Measurements from ENCODE around the gene FHOD3.

DNA sequence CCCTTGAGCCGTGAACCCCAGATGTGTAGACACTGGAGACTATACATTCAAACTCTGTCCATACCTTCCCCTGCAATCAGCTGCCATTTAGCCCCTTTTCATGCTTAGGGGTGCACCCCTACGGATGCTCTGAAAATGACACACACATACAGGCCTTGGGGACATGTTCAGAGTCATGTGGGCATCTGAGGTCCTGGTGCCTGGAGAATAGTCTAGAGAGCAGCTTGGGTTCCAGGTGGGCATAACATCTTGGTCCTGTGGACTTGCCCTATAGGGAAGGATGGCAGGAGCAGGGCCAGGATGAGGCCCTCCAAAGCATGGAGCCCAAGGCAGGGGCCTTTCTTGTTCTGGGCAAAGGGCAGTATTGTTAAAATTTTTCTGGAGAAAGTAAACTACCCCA is 9.9 kb upstream of the FHOD3 start:
- TF ChIP-seq EP300 (IDR thresholded peaks at IDR 0.05) = no peak
- no peak for TF ChIP-seq CTCF (IDR thresholded peaks at IDR 0.05)

All from esophagus muscularis mucosa (tissue), 3 donors.